ENCODE measurements around the gene CD209. TPM values are rescaled to one million over a fixed set of nuclear protein-coding genes. Genes with fewer than 3 reads are reported as not detected.

Gene CD209
- total RNA-seq, 1 experiment from 2014 or later: not detected

GRCh38 chr19:7738023-7738422, 9.3 kb downstream of the CD209 start:
- Histone ChIP-seq H3K27me3 (replicated peaks; ENCODE audit: insufficient read depth, low read depth, low read length, poor library complexity) (peaks cover 47% of the 10 kb centered on the region), H3K4me1 (ENCODE audit: insufficient read depth, low read length, poor library complexity, severe bottlenecking) (no peaks in the 10 kb centered on the region), H3K27ac (ENCODE audit: low read depth, low read length, poor library complexity, severe bottlenecking) (no peak overlapping the region), H3K9me3 (ENCODE audit: low read depth, low read length, poor library complexity, severe bottlenecking) (no peaks in the 10 kb centered on the region), H3K4me3 (ENCODE audit: low read depth, low read length, poor library complexity, severe bottlenecking) (no peak overlapping the region), H3K36me3 (ENCODE audit: insufficient read depth, low read length, poor library complexity, severe bottlenecking) (no peaks in the 10 kb centered on the region)
- POLR2A ChIA-PET (ENCODE audit: low non-redundant PET): no interaction called here
- no peak for TF ChIP-seq CTCF (conservative IDR thresholded peaks at IDR 0.05; ENCODE audit: low read depth, low read length)
- no peak for TF ChIP-seq EZH2 (IDR thresholded peaks at IDR 0.05; ENCODE audit: borderline replicate concordance, low read depth, low read length, poor library complexity, severe bottlenecking)
- CTCF ChIA-PET: no interaction called here
- no peak for DNase-seq (ENCODE audit: low spot score)
- BruUV-seq (replicated peaks): no TSS peak
- intact Hi-C loops (cut with micrococcal nuclease; ENCODE audit: unreplicated experiment): no loop called here

- Histone ChIP-seq H3K27me3 (replicated peaks; ENCODE audit: insufficient read depth, low read depth, low read length, poor library complexity) (peaks cover 47% of the 10 kb centered on the region), H3K4me3 (ENCODE audit: low read depth, low read length, poor library complexity, severe bottlenecking) (no peak overlapping the region), H3K36me3 (ENCODE audit: insufficient read depth, low read length, poor library complexity, severe bottlenecking) (no peaks in the 10 kb centered on the region), H3K27ac (ENCODE audit: low read depth, low read length, poor library complexity, severe bottlenecking) (no peak overlapping the region), H3K4me1 (ENCODE audit: insufficient read depth, low read length, poor library complexity, severe bottlenecking) (no peaks in the 10 kb centered on the region), H3K9me3 (ENCODE audit: low read depth, low read length, poor library complexity, severe bottlenecking) (no peaks in the 10 kb centered on the region)
- POLR2A ChIA-PET (ENCODE audit: low non-redundant PET): no interaction called here
- CTCF ChIA-PET: no interaction called here
- intact Hi-C loops (cut with micrococcal nuclease; ENCODE audit: unreplicated experiment): no loop called here
- no TSS peak for BruUV-seq (replicated peaks)
- DNase-seq (ENCODE audit: low spot score): no peak
- TF ChIP-seq EZH2 (IDR thresholded peaks at IDR 0.05; ENCODE audit: borderline replicate concordance, low read depth, low read length, poor library complexity, severe bottlenecking) (no peak), CTCF (conservative IDR thresholded peaks at IDR 0.05; ENCODE audit: low read depth, low read length) (no peak)
Observed at GRCh38 chr19:7737215-7737614, 10.1 kb downstream of the CD209 start.

- no peaks in the 10 kb centered on the region for H3K9me3 ChIP-seq (ENCODE audit: low read depth, low read length, poor library complexity, severe bottlenecking)
- H3K27ac ChIP-seq (ENCODE audit: low read depth, low read length, poor library complexity, severe bottlenecking): no peak overlapping the region
- TF ChIP-seq EZH2 (IDR thresholded peaks at IDR 0.05; ENCODE audit: borderline replicate concordance, low read depth, low read length, poor library complexity, severe bottlenecking) (no peak), CTCF (conservative IDR thresholded peaks at IDR 0.05; ENCODE audit: low read depth, low read length) (no peak)
- POLR2A ChIA-PET (ENCODE audit: low non-redundant PET): no interaction called here
- BruUV-seq (replicated peaks): no TSS peak
- no peaks in the 10 kb centered on the region for H3K36me3 ChIP-seq (ENCODE audit: insufficient read depth, low read length, poor library complexity, severe bottlenecking)
- CTCF ChIA-PET: no interaction called here
- H3K4me3 ChIP-seq (ENCODE audit: low read depth, low read length, poor library complexity, severe bottlenecking): no peak overlapping the region
- H3K4me1 ChIP-seq (ENCODE audit: insufficient read depth, low read length, poor library complexity, severe bottlenecking): no peaks in the 10 kb centered on the region
- H3K27me3 ChIP-seq (replicated peaks; ENCODE audit: insufficient read depth, low read depth, low read length, poor library complexity): peaks cover 52% of the 10 kb centered on the region
- no peak for DNase-seq (ENCODE audit: low spot score)
- intact Hi-C loops (cut with micrococcal nuclease; ENCODE audit: unreplicated experiment): no loop called here
Observed at GRCh38 chr19:7736148-7736547, 11.2 kb downstream of the CD209 start.

Measured in A673 (cell line).